GM21723 (cell line): ENCODE results near the gene PXMP4.
"Not testable (repeated sequence)": the region's sequence is repeated elsewhere in the genome, so short reads cannot be mapped to it uniquely, and the experiment has no call there.

Source experiments
- ATAC-seq: cut with Tn5 transposase; IDR thresholded peaks from one replicate; pipeline ENCODE4 v1.9.1; 2021; ENCODE audit warnings: mild to moderate bottlenecking, moderate library complexity; ENCODE audit not compliant: unreplicated experiment

The PXMP4 gene

DNA sequence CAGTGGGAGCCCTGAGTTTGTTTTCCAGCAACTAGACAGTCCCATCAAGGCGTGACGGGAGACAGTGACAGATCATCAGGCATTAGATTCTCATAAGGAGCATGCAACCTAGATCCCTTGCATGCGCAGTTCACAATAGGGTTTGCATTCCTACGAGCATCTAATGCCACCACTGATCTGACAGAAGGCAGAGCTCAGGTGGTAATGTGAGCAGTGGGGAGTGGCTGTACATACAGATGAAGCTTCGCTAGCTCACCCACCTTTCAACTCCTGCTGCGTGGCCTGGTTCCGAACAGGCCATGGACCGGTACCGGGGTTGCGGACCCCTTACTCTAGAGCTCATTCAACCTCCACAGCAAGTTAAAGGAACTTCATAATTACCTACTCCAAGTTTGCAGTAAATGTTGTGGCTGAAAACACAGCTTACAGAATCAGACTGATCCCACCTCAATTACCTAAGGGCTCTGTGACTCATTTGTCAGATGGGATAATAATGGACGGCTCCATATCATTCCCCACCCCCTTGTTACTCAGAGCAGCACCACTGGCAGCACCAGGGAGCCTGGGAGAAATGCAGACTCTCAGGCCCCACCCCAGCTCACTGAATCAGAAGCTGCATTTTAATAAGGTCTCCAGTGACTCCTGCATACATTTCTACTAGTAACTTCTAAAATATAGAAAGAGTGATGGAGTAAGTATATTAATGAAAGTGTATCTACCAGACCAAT is 15.7 kb downstream of the PXMP4 start:
- ATAC-seq: no peak

DNA sequence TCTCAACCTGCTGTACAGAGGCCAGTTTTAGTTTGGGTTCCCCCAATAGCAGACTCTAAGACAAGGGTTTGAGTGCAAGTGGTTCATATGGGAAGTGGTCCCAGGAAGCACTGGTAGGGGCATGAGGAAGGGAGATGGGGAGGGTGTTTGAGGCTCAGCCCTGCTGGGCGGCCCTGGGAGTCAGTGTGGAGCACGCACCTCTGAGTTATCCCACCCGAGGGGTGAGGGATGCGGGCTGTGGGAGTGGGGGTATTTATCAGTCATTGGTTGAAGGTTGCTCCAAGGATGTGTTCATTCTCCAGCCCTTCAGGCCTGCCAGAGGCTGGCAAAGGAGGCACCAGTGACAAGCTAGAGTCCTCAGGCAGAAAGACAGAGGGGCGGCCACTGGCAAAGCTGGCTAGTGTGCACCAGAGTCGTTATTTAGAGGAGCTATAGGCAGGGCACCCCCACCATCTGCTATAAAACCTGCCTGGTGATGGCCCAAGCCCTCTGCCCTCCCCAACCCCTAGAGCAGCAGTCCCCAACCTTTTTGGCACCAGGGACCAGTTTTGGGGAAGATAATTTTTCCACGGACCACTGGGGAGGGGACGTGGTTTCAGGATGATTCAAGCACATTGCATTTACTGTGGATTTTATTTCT is 16.5 kb downstream of the PXMP4 start:
- ATAC-seq: no peak

DNA sequence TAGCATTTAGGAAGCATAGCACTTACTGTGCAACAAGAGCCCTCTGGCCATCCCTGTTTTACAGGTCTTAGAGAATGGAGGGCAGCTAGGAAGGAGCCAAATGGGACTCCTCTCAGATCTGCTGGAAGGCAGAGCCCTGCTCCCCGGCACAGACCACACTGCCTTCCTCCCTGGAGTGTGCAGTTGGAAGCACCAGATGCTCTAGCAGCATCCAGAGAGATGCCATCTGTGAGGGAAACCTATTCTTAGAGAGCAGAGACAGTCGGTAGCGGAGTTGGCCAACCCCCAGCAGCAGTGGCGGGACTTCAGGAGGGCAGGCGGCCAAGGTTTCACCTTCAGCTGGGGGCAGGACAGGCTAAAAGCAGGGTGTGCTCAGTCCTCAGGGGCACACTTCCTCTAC is 17.2 kb downstream of the PXMP4 start:
- no peak for ATAC-seq

DNA sequence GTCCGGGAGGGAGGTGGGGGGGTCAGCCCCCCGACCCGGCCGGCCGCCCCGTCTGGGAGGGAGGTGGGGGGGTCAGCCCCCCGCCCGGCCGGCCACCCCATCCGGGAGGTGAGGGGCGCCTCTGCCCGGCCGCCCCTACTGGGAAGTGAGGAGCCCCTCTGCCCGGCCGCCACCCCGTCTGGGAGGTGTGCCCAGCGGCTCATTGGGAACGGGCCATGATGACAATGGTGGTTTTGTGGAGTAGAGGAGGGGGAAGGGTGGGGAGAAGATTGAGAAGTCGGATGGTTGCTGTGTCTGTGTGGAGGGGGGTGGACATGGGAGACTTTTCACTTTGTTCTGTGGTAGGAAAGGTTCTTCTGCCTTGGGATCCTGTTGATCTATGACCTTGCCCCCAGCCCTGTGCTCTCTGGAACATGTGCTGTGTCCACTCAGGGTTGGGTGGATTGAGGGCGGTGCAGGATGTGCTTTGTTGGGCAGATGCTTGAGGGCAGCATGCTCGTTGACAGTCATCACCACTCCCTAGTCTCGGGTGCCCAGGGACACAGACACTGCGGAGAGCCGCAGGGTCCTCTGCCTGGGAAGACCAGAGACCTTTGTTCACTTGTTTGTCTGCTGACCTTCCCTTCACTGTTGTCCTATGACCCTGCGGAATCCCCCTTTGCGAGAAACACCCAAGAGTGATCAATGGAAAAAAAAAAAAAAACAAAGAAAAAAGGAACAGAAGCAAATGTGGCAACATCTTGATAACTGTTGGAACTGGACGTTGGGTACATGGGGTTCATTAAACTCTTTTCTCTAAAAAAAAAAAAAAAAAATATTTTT is 18.3 kb downstream of the PXMP4 start:
- ATAC-seq: no peak

DNA sequence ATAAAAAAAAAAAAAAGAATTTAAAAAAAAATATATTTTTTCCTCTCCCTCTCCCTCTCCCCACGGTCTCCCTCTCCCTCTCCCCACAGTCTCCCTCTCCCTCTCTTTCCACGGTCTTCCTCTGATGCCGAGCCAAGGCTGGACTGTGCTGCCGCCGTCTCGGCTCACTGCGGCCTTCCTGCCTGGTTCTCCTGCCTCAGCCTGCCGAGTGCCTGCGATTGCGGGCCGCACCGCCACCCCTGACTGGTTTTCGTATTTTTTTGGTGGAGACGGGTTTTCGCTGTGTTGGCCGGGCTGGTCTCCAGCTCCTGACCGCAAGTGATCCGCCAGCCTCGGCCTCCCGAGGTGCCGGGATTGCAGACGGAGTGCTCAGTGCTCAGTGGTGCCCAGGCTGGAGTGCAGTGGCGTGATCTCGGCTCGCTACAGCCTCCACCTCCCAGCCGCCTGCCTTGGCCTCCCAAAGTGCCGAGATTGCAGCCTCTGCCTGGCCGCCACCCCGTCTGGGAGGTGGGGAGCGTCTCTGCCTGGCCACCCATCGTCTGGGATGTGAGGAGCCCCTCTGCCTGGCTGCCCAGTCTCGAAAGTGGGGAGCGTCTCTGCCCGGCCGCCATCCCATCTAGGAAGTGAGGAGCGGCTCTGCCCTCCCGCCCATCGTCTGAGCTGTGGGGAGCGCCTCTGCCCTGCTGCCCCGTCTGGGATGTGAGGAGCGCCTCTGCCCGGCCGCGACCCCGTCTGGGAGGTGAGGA is 19.2 kb downstream of the PXMP4 start:
- not testable (repeated sequence) for ATAC-seq

DNA sequence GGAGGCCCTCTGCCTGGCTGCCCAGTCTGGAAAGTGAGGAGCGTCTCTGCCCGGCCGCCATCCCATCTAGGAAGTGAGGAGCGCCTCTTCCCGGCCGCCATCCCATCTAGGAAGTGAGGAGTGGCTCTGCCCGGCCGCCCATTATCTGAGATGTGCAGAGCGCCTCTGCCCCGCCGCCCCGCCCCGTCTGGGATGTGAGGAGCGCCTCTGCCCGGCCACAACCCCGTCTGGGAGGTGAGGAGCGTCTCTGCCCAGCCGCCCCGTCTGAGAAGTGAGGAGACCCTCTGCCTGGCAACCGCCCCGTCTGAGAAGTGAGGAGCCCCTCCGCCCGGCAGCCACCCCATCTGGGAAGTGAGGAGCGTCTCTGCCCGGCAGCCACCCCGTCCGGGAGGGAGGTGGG is 21.1 kb downstream of the PXMP4 start:
- not testable (repeated sequence) for ATAC-seq

DNA sequence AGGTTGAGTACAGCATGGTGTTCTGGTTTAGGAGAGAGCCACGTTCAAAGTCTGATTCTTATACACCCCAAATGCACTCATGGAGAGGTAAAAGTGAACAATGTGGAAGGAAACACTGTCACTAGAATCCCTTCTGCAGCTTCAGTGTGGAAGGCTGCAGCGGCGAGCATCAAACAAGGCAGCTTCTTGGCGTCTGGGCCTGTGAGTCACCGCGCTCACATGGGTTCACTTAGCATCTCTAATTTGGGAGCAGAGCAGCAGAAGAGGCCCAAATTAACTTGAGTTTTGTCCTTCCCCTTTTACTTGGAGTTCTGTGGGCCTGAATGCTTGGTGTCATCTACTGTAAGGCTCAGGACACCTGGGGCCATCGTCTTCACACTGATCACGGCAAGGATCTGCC is 23.0 kb downstream of the PXMP4 start:
- ATAC-seq: no peak

DNA sequence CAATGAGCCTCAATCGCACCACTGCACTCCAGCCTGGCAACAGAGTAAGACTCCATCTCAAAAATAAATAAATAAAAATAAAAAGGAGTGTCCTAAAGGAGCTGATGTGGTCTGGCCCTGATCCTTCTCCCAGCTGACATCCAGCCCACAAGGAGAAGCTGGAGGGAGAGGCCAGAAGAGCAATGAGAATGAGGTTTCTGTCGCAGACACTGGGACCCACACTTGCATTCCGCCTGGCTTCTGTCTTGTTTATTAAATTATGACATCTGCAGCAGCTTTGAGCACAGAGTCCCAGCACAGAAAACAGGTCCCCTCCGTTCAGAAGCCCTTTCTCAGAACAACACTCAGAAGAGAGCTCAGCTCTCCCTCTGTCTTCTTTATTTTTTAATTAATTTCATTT is 23.7 kb downstream of the PXMP4 start:
- no peak for ATAC-seq

DNA sequence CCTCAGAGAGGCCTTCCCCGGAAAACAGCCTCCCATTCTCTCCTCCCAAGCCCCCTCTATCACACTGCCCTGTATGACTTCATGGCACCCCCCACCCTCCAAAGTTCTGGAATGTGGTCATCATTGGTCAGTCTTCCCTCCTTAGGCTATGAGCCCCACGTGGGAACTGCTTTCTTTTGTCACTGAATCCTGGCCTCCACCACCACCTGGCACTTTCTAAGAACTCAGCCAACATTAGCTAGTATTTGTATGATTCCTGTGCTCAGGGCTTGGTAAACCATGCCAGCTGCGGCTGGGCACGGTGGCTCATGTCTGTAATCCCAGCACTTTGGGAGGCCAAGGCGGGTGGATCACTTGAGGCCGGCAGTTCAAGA is 25.5 kb downstream of the PXMP4 start:
- ATAC-seq: no peak

DNA sequence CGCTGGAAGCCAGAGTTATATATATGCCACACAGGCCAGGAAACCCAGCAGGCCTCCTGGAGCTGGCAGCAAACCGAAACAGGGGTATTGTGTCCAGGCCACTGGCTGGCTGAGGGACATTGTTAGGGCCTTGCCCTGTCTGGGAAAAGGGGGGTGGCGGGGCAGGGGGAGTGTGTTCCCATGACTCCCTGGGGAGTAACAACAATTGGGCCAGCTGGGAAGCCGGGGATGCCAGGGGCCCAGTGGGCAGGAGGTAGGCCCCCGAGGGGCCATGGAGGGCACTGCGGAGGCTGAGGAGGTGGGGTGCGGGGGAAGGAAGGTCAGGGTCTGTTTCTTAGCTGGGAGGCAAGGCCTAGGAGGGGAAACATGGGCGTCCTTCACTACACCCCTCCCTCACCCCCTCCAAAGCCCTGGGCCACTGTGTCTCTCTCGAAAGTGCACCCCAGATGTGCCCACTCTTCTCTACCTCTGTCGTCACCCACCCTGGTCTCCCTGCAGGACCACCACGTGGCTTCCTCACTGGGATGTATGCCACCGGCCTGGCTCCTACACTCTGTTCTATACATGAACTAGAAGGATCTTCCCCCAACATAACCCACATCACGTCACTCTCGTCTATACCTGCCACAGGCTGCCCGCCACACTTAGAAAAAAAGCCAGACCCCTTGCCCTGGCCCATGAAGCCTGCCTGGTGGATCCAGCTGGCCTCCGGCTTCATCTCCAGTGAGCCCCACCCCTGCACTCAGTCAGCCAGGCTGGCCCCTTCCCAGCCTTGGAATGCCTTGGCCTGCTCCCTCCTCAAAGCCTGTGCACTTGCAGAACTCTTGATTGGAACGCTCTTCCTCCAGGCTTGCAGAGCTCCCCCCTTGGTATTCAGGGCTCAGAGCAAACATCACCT is 26.1 kb downstream of the PXMP4 start:
- no peak for ATAC-seq

DNA sequence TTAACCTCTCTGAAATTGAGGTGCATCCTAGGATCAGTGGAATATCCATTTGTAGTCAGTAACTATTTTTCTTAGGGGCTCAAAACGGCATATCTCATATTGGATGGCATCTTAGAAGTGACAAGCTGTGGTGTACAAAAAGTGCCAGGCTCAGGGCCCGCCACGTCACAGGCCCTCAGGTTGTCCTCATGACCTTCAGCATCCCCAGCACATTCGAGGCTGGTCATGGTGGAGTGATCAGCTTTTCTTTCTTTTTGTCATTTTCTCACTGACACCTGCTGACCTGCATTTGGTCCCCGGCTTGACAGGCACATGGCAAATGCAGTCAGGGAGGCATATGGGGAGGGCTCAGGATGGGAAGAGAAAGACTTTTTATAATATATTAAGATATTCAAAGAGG is 26.8 kb downstream of the PXMP4 start:
- ATAC-seq: no peak

DNA sequence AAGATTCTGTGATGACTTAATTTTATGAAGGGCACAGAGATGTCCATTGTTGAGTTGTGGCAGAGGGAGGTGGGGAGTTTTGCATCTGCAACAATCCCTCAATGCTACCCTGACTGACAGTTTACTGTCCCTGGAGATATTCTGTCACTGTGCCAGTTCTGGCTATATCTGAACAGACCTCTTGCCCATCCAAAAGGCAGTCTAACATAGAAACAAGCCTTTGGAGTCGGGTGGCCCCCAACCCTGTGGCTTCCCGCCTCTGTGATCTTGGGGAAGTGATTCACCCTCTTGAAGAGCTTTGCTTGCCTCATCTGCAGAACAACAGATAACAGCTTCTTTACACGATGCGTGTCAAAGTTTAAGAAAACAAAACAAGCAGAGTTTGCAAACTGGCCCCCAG is 30.1 kb downstream of the PXMP4 start:
- no peak for ATAC-seq

DNA sequence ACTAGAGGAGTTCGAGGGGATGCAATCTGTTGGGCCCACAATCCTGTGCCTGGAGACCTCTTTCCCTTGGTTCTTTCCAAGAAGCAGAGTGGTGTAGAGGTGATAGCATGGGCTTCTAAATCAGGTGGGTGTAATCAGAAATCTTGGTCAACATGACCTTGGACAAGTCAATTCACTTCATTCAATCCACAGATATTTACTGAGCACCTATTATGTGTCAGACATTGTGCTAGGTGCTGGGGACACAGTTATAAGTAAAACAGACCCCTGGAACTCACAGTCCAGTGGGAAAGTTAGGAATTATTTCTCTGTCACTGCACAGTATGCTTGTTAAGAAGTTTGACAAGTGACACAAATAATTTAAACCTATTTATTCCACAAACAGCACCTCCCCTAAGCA is 30.6 kb downstream of the PXMP4 start:
- ATAC-seq: no peak

DNA sequence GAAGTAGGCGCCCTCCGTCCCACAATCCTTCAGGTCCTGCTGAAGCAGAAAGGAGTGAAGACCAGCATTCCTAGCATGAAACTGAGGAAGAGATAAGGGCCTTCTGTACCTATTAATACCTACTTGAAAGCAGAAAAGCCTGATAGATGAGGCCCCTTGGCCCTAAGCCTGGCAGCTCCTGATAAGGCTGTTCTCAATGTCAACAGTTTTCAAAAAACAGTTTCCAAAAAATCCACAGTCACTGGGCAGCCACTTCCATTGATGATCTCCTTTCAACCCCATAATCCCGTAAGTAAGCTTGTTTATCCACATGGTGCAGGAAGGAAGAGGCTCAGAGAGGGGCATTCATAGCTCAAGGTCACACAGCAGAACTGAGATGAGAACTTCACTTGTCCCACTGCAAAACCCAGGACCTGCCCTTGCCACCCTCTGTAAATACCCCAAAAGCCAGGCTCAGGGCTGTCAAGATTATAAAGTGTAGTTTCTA is 31.1 kb downstream of the PXMP4 start:
- no peak for ATAC-seq

DNA sequence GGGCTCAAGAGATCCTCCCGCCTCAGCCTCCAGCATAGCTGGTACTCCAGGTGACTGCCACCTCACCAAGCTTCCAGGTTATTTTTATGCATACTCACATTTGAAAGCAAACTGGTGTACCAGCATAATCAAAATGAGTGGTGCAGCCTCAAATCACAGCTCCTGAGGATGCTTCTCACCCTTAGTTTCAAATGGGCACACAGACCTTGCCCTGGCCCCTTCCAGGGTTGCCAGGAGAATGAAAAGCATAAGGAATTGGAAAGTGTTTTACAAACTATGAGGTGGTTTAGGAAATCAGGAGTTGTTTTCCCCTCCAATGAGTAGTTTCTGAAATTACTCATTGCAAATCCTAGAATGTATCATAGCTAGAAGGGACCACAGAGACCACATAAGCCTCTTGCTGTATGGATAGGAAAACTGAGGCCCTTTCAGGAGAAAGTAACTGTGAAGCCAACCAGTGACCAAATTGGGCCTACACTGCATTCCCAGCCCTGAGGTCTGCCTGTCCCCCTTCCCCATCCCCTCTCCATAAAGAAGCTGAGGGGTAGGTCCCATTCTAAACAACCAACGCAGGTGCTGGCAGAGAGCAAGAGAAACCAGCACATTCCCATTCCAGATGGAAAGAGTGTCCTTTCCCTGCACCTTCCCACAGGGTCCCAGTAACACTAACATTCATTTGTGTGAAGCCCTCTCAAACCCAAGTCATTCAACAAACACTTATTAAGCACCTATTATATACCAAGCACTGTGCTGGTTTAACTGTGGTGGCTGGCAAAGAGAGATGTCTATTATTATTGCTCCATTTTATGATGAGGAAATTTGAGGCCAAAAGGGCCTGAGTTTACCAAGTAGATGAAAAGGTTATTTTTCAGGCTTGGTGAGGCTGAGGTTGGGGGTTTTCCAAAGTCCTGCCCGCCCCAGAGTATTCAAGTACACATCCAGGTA is 31.8 kb downstream of the PXMP4 start:
- no peak for ATAC-seq

DNA sequence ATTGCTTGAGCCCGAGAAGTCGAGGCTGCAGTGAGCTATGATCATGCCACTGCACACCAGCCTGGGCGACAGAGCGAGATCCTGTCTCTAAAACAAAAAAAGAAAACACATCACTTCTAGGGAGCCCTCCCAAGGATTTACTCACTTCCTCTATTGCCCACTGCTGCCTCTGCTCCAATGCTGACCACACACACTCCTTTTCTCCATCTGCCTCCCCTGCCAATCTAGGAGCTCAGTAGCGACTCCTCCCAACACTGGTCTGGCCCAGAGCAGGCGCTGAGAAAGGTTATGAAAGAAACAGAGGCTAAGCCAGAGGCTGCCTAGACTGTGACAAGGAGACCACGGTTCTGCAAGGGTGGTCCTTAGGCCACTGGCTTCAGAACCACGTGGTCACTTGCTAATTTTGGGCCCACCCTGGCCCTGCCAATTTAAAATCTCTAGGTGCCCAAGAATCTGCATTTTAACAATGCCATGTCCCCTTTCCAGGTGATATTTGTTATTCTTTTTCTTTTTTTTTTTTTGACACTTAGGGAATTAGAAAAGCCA is 32.7 kb downstream of the PXMP4 start:
- no peak for ATAC-seq

DNA sequence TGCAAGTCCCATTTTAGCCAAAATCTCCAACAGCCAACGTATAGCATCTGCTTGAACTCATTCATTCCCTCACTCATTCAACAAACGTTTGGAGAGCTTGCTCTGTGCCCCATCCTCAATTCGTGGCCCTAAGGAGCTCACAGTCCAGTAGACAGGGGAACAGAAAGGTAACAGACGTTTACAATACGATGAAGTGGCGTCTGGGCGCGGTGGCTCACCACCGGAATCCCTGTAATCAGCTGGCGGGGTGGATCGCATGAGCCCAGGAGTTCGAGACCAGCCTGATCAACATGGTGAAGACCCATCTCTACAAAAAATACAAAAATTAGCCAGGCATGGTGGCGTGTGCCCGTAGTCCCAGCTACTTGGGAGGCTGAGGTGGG is 33.1 kb downstream of the PXMP4 start:
- no peak for ATAC-seq

DNA sequence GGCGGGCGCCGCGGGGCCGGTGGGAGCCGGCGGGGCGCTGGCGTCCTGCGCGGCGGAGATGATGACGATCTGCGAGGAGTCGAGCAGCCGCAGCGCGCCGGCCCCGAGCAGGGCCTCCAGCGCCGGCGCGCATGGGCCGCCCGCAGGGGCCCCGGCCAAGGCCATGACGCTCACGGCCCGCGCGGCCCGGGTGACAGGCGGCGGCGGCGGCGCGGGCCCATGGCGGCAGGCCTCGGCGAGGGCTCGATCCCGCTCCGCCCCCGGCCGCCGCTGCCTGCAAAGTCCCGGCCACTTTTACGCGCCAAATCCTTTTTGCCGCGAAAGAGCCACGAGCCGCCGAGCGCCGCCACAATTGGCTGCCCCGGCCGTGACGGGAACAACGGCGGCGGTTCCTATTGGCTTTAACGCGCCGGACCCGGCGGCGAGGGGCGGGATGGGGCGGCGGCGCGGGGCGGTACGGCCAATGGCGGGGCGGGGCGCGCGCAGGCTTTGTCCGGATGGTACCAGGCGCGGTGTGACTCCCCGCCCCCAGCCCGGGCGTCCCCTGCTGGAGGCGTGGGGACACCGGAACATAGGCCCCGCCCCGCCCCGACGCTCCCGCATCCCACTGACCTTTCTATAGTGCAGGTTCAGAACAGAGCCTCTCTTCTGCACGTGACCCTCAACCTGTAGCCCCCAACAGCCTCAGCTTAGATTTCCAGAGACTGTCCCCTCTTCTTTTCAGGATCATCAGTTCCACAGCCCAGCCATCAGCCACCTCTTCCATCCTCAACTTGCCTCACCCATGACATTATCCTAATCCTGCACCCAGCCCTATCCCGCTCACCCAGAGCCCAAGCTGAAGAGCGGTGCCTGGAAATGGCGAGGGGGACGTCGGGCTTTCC is 33.8 kb downstream of the PXMP4 start, which contains the start of gene E2F1:
E2F1 (minus strand) TSS at position 286 of the 884 bp plus-strand sequence; CDS start at position 165, 121 bp downstream.
- peak; percentile 72 for ATAC-seq
